CD4-positive, alpha-beta T cell (primary cell): ENCODE results near the gene GRK3. TPM values are rescaled to one million over a fixed set of nuclear protein-coding genes. Genes with fewer than 3 reads are reported as not detected.
"Not testable (repeated sequence)": the region's sequence is repeated elsewhere in the genome, so short reads cannot be mapped to it uniquely, and the experiment has no call there.

ENCODE experiments used
- ATAC-seq: fragments of 200-7000 bp; cut with Tn5 transposase; one replicate; pipeline ENCODE4 v1.10.0; 2022; ENCODE audit warnings: mild to moderate bottlenecking; ENCODE audit not compliant: poor library complexity
- CTCF ChIA-PET: fragments of 350-600 bp; sonication (Branson Sonifier 250); formaldehyde crosslinking; loops from one replicate; lab custom pipeline; 2021; ENCODE audit warnings: antibody characterized with exemption, inconsistent platforms; lab: Charles Lee
- POLR2A ChIA-PET: fragments of 350-600 bp; sonication (Branson Sonifier 250); formaldehyde crosslinking; loops from one replicate; lab custom pipeline; 2021; ENCODE audit warnings: antibody characterized with exemption, inconsistent platforms; lab: Charles Lee
- DNase-seq, 14 experiments: peaks; one replicate each; pipeline ENCODE4 v3.0.0-alpha.2; 2013 to 2020; ENCODE audit warnings: mixed read lengths in 2 of 14
- H3K27ac ChIP-seq, 2 donors: one replicate each; pipeline versions ENCODE4 v1.5.1 to v1.7.0; 2013; ENCODE audit warnings: low read length in 2 of 2, low read depth in 1 of 2, mild to moderate bottlenecking in 1 of 2
- H3K27me3 ChIP-seq, 2 experiments: 1 replicate in 1 of 2; 2 replicates in 1 of 2; pipeline versions ENCODE4 v1.6.1 to v1.7.0; 2013; ENCODE audit warnings: low read length in 2 of 2, control low read depth in 1 of 2, mild to moderate bottlenecking in 1 of 2, moderate library complexity in 1 of 2; ENCODE audit not compliant: insufficient read depth in 2 of 2, control insufficient read depth in 1 of 2
- H3K36me3 ChIP-seq: one replicate; pipeline ENCODE4 v1.6.1; 2013; ENCODE audit warnings: low read length, control low read depth; ENCODE audit not compliant: insufficient read depth
- H3K4me1 ChIP-seq: one replicate; pipeline ENCODE4 v1.6.1; 2013; ENCODE audit warnings: low read length, control low read depth; ENCODE audit not compliant: insufficient read depth
- H3K4me3 ChIP-seq: one replicate; pipeline ENCODE4 v1.5.1; 2013; ENCODE audit warnings: mild to moderate bottlenecking, low read length, moderate library complexity
- H3K9me3 ChIP-seq, 2 experiments: 1 replicate in 1 of 2; 2 replicates in 1 of 2; pipeline versions ENCODE4 v1.6.1 to v1.7.0; 2013; ENCODE audit warnings: low read length in 2 of 2, mild to moderate bottlenecking in 2 of 2, control low read depth in 1 of 2, moderate library complexity in 1 of 2; ENCODE audit not compliant: control insufficient read depth in 1 of 2, insufficient read depth in 1 of 2
- H3K27ac Mint-ChIP-seq: one replicate; pipeline ENCODE4 v1.8.0; 2020; ENCODE audit warnings: mixed read lengths
- H3K27me3 Mint-ChIP-seq: one replicate; pipeline ENCODE4 v1.8.0; 2021; ENCODE audit warnings: mixed read lengths
- H3K36me3 Mint-ChIP-seq: one replicate; pipeline ENCODE4 v1.8.0; 2021; ENCODE audit warnings: low read depth, mixed read lengths
- H3K4me1 Mint-ChIP-seq: one replicate; pipeline ENCODE4 v1.8.0; 2021; ENCODE audit warnings: low read depth, mixed read lengths
- H3K4me3 Mint-ChIP-seq: one replicate; pipeline ENCODE4 v1.8.0; 2020; ENCODE audit warnings: mild to moderate bottlenecking, mixed read lengths
- H3K9me3 Mint-ChIP-seq: one replicate; pipeline ENCODE4 v1.8.0; 2020; ENCODE audit warnings: mixed read lengths
- intact Hi-C, 2 experiments: fragments of 100-400 bp; cut with DNase I in 1 of 2; cut with micrococcal nuclease in 1 of 2; formaldehyde crosslinking; loops; one replicate each; pipeline versions ENCODE4 v1.15.1 to v1.9.0; 2023 to 2025; cut with DNase I, micrococcal nuclease
- total RNA-seq, 174 experiments: library from RNA in 2 of 174; stranded (reverse) in 2 of 174; gene quantifications; one replicate each; pipeline ENCODE4 v1.2.3 and lab custom pipeline; 2021 to 2026
- TF ChIP-seq, protein P1 (sequence below): fragments of 200-600 bp; IDR thresholded peaks from one replicate; pipeline ENCODE4 v1.8.0; 2022; ENCODE audit warnings: antibody characterized with exemption, mild to moderate bottlenecking

The GRK3 gene
- total RNA-seq, 2 experiments from 2014 or later, result 1.7 to 2.0 TPM

DNA sequence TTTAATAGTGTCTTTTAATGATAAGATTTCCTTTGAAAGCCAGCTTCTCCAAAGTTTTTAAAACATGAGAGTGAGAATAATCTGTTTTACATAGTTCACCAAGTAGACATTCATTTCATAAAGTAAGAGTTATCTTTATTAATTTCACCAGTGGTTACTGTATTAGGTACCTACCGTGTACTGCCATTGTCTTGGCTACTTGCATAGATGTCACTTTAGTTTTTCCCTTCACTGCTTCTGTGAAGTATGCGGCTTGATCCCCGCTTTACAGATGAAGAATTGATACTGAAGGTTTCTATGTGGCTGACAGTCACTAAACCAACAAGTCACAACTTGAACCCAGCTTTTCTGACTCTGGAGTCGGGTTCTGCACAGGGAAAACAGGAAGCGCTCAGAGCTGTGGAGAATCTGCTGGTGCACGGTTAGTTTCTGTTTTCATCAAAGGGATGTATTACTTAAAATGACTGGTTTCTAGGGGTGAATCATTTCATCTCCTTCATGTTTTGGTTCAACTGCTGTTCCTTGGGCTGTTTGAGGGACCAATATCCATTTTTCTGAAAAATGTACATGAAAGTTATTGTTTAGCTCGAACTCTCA, 138.2 kb downstream of the GRK3 start:
- no peak overlapping the region for H3K27ac ChIP-seq
- H3K4me1 Mint-ChIP-seq, result no peaks in the 10 kb centered on the region
- H3K27ac Mint-ChIP-seq, result no peak overlapping the region
- H3K4me3 ChIP-seq, result no peak overlapping the region
- no peak overlapping the region for H3K4me3 Mint-ChIP-seq
- ATAC-seq, result no peak
- H3K36me3 Mint-ChIP-seq, result no peaks in the 10 kb centered on the region
- no peaks in the 10 kb centered on the region for H3K27me3 Mint-ChIP-seq
- no peaks in the 10 kb centered on the region for H3K4me1 ChIP-seq
- no peaks in the 10 kb centered on the region for H3K27me3 ChIP-seq
- intact Hi-C loops, result loop anchor here (2.0 to 10.0 kb wide), 4 partner anchors 240 to 338 kb away; no protein-coding TSS in a partner anchor
- no peaks in the 10 kb centered on the region for H3K9me3 ChIP-seq
- H3K36me3 ChIP-seq, result no peaks in the 10 kb centered on the region
- POLR2A ChIA-PET, result no interaction called here
- CTCF ChIA-PET, result interaction anchor here (1.0 kb wide), 1 partner anchor 34 kb away, joined by 3 read pairs; no protein-coding TSS in a partner anchor
- TF ChIP-seq, protein P1, sequence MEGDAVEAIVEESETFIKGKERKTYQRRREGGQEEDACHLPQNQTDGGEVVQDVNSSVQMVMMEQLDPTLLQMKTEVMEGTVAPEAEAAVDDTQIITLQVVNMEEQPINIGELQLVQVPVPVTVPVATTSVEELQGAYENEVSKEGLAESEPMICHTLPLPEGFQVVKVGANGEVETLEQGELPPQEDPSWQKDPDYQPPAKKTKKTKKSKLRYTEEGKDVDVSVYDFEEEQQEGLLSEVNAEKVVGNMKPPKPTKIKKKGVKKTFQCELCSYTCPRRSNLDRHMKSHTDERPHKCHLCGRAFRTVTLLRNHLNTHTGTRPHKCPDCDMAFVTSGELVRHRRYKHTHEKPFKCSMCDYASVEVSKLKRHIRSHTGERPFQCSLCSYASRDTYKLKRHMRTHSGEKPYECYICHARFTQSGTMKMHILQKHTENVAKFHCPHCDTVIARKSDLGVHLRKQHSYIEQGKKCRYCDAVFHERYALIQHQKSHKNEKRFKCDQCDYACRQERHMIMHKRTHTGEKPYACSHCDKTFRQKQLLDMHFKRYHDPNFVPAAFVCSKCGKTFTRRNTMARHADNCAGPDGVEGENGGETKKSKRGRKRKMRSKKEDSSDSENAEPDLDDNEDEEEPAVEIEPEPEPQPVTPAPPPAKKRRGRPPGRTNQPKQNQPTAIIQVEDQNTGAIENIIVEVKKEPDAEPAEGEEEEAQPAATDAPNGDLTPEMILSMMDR, result no peak
- peak in 1 of 14 experiments; percentile 5 for DNase-seq
- no peaks in the 10 kb centered on the region for H3K9me3 Mint-ChIP-seq

DNA sequence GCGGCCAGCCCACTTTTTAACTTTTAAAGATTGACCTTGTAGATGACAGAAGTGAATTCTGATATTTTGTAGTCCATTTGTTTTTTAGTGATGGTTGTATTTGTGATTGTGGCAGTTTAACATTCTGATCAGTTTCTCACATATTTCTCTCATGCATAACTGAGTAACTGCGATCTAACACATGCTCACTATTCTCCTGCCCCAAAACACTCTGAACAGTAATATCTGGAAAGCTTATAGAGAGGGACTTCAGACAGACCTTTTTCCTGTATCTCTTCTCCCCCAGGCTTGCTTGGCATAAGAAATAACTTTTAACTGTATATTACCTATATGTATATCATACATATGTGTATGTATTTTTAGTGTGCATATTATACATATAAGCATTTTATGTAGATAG, 140.2 kb downstream of the GRK3 start:
- TF ChIP-seq, protein P1, result no peak
- no peak overlapping the region for H3K27ac ChIP-seq
- Mint-ChIP-seq H3K36me3 (no peaks in the 10 kb centered on the region), H3K9me3 (no peaks in the 10 kb centered on the region), H3K27me3 (no peaks in the 10 kb centered on the region), H3K4me3 (no peak overlapping the region), H3K27ac (no peak overlapping the region), H3K4me1 (no peaks in the 10 kb centered on the region)
- ChIA-PET POLR2A (no interaction called here), CTCF (no interaction called here)
- no peak for ATAC-seq
- no peaks in the 10 kb centered on the region for H3K4me1 ChIP-seq
- intact Hi-C loops, result loop anchor here in 1 of 2 experiments (5.0 to 10.0 kb wide), 2 partner anchors 257 to 340 kb away; no protein-coding TSS in a partner anchor
- H3K4me3 ChIP-seq, result no peak overlapping the region
- H3K9me3 ChIP-seq, result no peaks in the 10 kb centered on the region
- no peaks in the 10 kb centered on the region for H3K27me3 ChIP-seq
- DNase-seq, result no peak
- H3K36me3 ChIP-seq, result no peaks in the 10 kb centered on the region

DNA sequence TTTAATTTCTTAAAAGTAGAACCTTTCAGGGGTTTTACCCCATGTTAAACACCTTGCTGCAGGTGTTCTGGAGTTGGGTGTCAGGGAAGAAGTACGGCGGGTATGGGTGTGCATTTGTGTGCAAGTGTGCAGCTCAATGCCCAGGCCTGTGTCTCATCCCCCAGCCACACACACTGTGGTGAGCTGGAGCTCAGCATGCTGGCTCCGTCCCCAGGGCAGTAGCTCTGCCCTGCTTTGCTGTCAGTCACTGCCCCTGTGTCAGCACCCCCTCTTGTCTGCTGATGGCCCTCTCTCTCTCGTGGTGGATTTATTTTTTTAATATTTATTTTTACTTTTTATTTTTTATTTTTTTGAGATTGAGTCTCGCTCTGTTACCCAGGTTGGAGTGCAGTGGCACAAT, 141.7 kb downstream of the GRK3 start:
- no peak overlapping the region for H3K4me3 Mint-ChIP-seq
- no peaks in the 10 kb centered on the region for H3K27me3 Mint-ChIP-seq
- ATAC-seq (no peak), DNase-seq (no peak)
- CTCF ChIA-PET, result no interaction called here
- no peaks in the 10 kb centered on the region for H3K9me3 ChIP-seq
- POLR2A ChIA-PET, result no interaction called here
- H3K36me3 Mint-ChIP-seq, result no peaks in the 10 kb centered on the region
- H3K27ac ChIP-seq, result no peak overlapping the region
- H3K4me1 ChIP-seq, result no peaks in the 10 kb centered on the region
- H3K27me3 ChIP-seq, result no peaks in the 10 kb centered on the region
- H3K4me3 ChIP-seq, result no peak overlapping the region
- TF ChIP-seq, protein P1, result no peak
- no peaks in the 10 kb centered on the region for H3K9me3 Mint-ChIP-seq
- intact Hi-C loops, result loop anchor here in 1 of 2 experiments (10.0 kb wide), 1 partner anchor 341 kb away; no protein-coding TSS in a partner anchor
- no peaks in the 10 kb centered on the region for H3K4me1 Mint-ChIP-seq
- no peaks in the 10 kb centered on the region for H3K36me3 ChIP-seq
- H3K27ac Mint-ChIP-seq, result no peak overlapping the region

DNA sequence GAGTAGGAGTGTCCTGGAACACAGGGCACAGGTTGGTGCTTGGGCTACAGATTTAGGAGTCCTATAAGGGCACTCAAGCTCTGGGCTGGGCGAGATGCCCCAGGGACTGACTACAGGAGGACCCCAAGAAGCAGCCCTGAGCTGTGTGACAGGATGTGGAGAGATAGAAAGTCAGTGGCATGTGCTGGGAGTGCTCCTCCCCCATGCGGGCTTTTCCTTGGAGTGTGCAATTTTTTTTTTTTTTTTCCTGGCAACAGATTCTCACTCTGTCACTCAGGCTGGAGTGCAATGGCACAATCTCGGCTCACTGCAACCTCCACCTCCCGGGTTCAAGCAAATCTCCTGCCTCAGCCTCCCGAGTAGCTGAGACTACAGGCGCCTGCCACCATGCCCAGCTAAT, 144.0 kb downstream of the GRK3 start:
- ATAC-seq, H3K27ac ChIP-seq, H3K9me3 Mint-ChIP-seq, H3K36me3 ChIP-seq, H3K4me1 Mint-ChIP-seq, H3K4me3 Mint-ChIP-seq, POLR2A ChIA-PET, CTCF ChIA-PET, H3K27me3 Mint-ChIP-seq, H3K4me1 ChIP-seq, H3K4me3 ChIP-seq, H3K27ac Mint-ChIP-seq, DNase-seq, H3K36me3 Mint-ChIP-seq, H3K27me3 ChIP-seq, H3K9me3 ChIP-seq: not testable (repeated sequence)
- intact Hi-C loops, result loop anchor here in 1 of 2 experiments (10.0 kb wide), 1 partner anchor 344 kb away; no protein-coding TSS in a partner anchor
